ENCODE measurements around the gene KLK3. TPM values are rescaled to one million over a fixed set of nuclear protein-coding genes. Genes with fewer than 3 reads are reported as not detected.

KLK3 gene
- polyA plus RNA-seq, 2 of the 4 experiments (the other 2 are of a cell fraction): not detected

DNA sequence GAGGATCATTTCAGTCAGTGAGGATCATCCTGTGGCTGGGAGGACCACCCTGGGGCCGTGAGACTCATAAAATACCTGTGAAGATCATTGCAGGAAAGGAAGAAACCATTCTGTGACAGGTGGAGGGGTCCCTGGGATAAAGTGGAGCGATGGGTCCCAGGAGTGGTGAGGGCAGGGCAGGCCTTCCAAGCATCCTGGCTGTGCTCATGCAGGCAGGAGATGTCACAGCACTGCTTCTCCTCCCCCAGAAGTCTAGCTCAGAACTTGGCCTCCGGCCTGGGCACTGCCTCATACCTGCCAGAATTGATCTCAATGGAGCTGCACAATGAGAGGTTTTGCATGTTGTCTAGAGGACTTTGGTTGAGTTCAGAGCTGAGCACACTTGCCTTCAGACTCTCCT lies 42.2 kb upstream of the KLK3 start:
- FAIRE-seq: no peak
- POLR2A ChIA-PET: no interaction called here
- CTCF ChIA-PET: interaction anchor here (0.6 kb wide), 1 partner anchor 11 kb away, joined by 3 read pairs; no protein-coding TSS in a partner anchor

GRCh38 chr19:50814883-50815282 lies 39.8 kb upstream of the KLK3 start:
- FAIRE-seq: no peak
- ChIA-PET POLR2A (interaction anchor here (1.7 kb wide), 1 partner anchor 10 kb away, joined by 7 read pairs; no protein-coding TSS in a partner anchor), CTCF (interaction anchor here (0.6 to 4.1 kb wide), 5 partner anchors 20 to 650 kb away, joined by 3 to 25 read pairs (median 4); no protein-coding TSS in a partner anchor)
- no peak for ATAC-seq
- Histone ChIP-seq H3K4me3 (no peak overlapping the region), H3K4me2 (no peak overlapping the region), H3K27ac (no peak overlapping the region), H3K9me3 (no peaks in the 10 kb centered on the region; the same call in 2 of the 3 replicates), H3K4me1 (peaks cover 7% of the 10 kb centered on the region; the same call in 1 of the 3 replicates)
- WGBS (ENCODE audit: missing lambda C conversion rate): 37% methylated on average over 5 of the region's 5 CpGs
- no peak for TF ChIP-seq EHMT2 (IDR thresholded peaks at IDR 0.05; ENCODE audit: low read depth)
- no peak for DNase-seq (ENCODE audit: low read depth in 1 of 2, low spot score in 1 of 2)

More for the DNA sequence above, 42.2 kb upstream of the KLK3 start:
- ATAC-seq (peak; percentile 18 to 26; a peak in 2 of 6 replicates), DNase-seq (ENCODE audit: low read depth in 1 of 2, low spot score in 1 of 2) (no peak)
- no peak overlapping the region for H3K27ac ChIP-seq
- H3K4me2 ChIP-seq: no peak overlapping the region
- WGBS (ENCODE audit: missing lambda C conversion rate): 13% methylated on average over 3 of the region's 3 CpGs
- no peaks in the 10 kb centered on the region for H3K4me1 ChIP-seq
- H3K4me3 ChIP-seq: no peak overlapping the region
- TF ChIP-seq ZFP36 (IDR thresholded peaks at IDR 0.05; ENCODE audit: borderline replicate concordance, partially characterized antibody) (no peak), CBX8 (IDR thresholded peaks at IDR 0.05) (no peak), ZNF302 (CRISPR knock-in tag; IDR thresholded peaks at IDR 0.05) (no peak), MYC (IDR thresholded peaks at IDR 0.05; ENCODE audit: borderline replicate concordance, low read length) (no peak), TFCP2L1 (CRISPR knock-in tag; IDR thresholded peaks at IDR 0.05) (no peak), RAD21 (conservative IDR thresholded peaks at IDR 0.05 in 1 of 2, IDR thresholded peaks at IDR 0.05 in 1 of 2) (no peak), EHMT2 (IDR thresholded peaks at IDR 0.05; ENCODE audit: low read depth) (no peak), RCOR1 (IDR thresholded peaks at IDR 0.05; ENCODE audit: low read depth, low read length) (no peak)
- no peaks in the 10 kb centered on the region; the same call in 2 of the 3 replicates for H3K9me3 ChIP-seq

DNA sequence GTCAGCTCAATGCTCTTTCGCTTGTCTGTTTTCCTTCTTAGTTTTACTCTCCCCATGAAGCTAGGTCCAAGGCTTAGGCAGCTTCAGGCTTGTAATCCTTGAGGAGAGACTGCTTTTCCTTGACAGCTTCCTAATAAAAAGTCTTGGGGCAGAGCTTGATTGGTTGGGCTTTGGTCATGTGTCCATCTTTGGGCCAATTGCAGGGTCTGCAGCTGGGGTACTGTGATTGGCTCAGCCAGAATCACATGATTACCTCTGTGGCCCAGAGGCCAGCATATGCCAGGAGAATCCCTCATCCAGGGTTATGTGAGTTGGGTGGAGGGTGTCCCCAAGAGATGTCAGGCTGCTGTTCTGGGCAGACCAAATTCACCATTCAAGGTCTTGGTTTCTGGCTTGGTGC lies 39.3 kb upstream of the KLK3 start:
- ATAC-seq (peak in 1 of 2 experiments; percentile 11; a peak in 1 of 6 replicates), FAIRE-seq (no peak), DNase-seq (ENCODE audit: low read depth in 1 of 2, low spot score in 1 of 2) (peak in 1 of 2 experiments; percentile 50)
- H3K4me2 ChIP-seq: no peak overlapping the region
- CTCF ChIA-PET: interaction anchor here (0.6 to 4.1 kb wide), 7 partner anchors 19 to 865 kb away, joined by 3 to 25 read pairs (median 3); no protein-coding TSS in a partner anchor
- no peak overlapping the region for H3K4me3 ChIP-seq
- no peak overlapping the region for H3K27ac ChIP-seq
- H3K9me3 ChIP-seq: no peaks in the 10 kb centered on the region; the same call in 2 of the 3 replicates
- 91% methylated on average over 1 of the region's 1 CpG for WGBS (ENCODE audit: missing lambda C conversion rate)
- POLR2A ChIA-PET: interaction anchor here (1.7 kb wide), 1 partner anchor 11 kb away, joined by 7 read pairs; no protein-coding TSS in a partner anchor
- H3K4me1 ChIP-seq: peaks cover 7% of the 10 kb centered on the region; the same call in 1 of the 3 replicates
- TF ChIP-seq USF2 (IDR thresholded peaks at IDR 0.05): peak; percentile 83
- no peak for TF ChIP-seq FOXS1 (CRISPR knock-in tag; IDR thresholded peaks at IDR 0.05)

DNA sequence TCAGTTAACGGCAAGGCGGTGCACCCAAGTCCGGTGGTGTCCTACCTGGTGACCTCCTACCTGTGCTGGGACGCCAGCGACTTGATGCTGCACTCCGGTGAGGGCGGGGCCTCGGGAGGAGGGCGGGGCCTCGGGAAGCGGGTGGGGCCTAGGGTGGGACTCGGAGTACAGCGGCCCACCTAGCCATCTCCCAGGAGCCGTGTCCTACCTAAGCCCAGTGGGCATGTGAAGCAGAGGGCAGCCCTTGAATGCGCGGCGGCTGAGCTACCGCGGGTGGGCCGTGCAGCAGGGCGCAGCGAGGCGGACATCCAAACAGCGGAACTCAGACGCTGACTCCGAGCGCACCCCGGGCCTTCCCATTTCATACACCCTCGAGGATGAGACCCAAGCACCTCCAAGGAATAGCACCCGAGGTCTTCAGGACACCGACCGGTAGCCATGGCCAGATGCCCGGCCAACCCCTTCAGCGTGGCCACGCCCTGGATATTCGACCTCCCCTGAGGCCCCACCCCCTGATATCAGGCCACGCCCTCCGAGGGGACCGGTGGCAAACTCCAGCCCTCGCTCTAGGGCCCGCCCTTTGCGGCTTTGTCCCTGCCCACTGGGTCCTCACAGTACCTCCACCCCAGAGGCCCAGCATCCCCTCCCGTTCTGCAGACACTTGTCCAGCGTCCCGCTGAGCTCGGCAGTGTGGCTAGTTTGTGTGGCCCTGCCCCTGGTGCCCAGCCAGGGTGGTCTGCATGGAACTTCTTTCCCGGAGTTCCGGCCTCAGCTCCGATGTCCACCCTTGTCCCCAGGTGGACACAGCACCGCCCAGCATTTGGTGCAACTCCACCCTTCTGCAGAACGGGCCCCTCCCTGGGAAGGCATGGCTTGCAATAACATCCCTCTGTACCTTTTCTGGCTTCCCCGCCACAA lies 36.5 kb upstream of the KLK3 start:
- FAIRE-seq (peak; percentile 23), ATAC-seq (peak; percentile 76 to 93), DNase-seq (ENCODE audit: low read depth in 1 of 2, low spot score in 1 of 2) (peak; percentile 67 to 95)
- Histone ChIP-seq H3K9me3 (no peaks in the 10 kb centered on the region; the same call in 2 of the 3 replicates), H3K4me3 (peak overlapping the region; percentile 68), H3K4me2 (peak overlapping the region; percentile 93), H3K27ac (peak overlapping the region; percentile 48 to 79; a peak in 5 of 6 replicates), H3K4me1 (peaks cover 9% of the 10 kb centered on the region; the same call in 1 of the 3 replicates)
- ChIA-PET CTCF (interaction anchor here (1.0 to 1.4 kb wide), 4 partner anchors 11 to 277 kb away, joined by 3 to 8 read pairs (median 4); no protein-coding TSS in a partner anchor), POLR2A (interaction anchor here (1.2 kb wide), 1 partner anchor 13 kb away, joined by 6 read pairs; no protein-coding TSS in a partner anchor)
- 7% methylated on average over 41 of the region's 52 CpGs for WGBS (ENCODE audit: missing lambda C conversion rate)
- TF ChIP-seq PHF8 (IDR thresholded peaks at IDR 0.05; ENCODE audit: borderline replicate concordance, low read depth) (peak; percentile 76; the same call in 1 of the 2 replicates), JUN (IDR thresholded peaks at IDR 0.05) (no peak), HDAC2 (IDR thresholded peaks at IDR 0.05) (no peak), HOXB13 (CRISPR knock-in tag; IDR thresholded peaks at IDR 0.05; ENCODE audit: low read depth) (no peak), RARB (CRISPR knock-in tag; IDR thresholded peaks at IDR 0.05) (no peak)
- TF ChIP-seq, protein P1, sequence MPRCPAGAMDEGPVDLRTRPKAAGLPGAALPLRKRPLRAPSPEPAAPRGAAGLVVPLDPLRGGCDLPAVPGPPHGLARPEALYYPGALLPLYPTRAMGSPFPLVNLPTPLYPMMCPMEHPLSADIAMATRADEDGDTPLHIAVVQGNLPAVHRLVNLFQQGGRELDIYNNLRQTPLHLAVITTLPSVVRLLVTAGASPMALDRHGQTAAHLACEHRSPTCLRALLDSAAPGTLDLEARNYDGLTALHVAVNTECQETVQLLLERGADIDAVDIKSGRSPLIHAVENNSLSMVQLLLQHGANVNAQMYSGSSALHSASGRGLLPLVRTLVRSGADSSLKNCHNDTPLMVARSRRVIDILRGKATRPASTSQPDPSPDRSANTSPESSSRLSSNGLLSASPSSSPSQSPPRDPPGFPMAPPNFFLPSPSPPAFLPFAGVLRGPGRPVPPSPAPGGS (IDR thresholded peaks at IDR 0.05): no peak

Data from A549 (cell line).